ENCODE data around the gene GDF15.
A peak's percentile ranks its signal among the peaks of the same experiment; 100 is the strongest.

Gene GDF15

GRCh38 chr19:18430417-18431144 is 44.6 kb downstream of the GDF15 start:
- DNase-seq (ENCODE audit: low spot score), result no peak

GRCh38 chr19:18431351-18432197 is 45.6 kb downstream of the GDF15 start:
- FAIRE-seq (no peak), DNase-seq (ENCODE audit: low spot score) (no peak)

More at GRCh38 chr19:18430417-18431144, 44.6 kb downstream of the GDF15 start:
- no peak for FAIRE-seq

GRCh38 chr19:18432275-18433014 is 46.5 kb downstream of the GDF15 start:
- no peak for FAIRE-seq
- DNase-seq (ENCODE audit: low spot score), result no peak

- DNase-seq (ENCODE audit: low spot score), result no peak
- no peak for FAIRE-seq
Observed at GRCh38 chr19:18433015-18433691, 47.2 kb downstream of the GDF15 start.

GRCh38 chr19:18433735-18434398 is 47.9 kb downstream of the GDF15 start:
- DNase-seq (ENCODE audit: low spot score), result no peak
- no peak for FAIRE-seq

- FAIRE-seq, result no peak
- DNase-seq (ENCODE audit: low spot score), result no peak
Observed at GRCh38 chr19:18434411-18435175, 48.6 kb downstream of the GDF15 start.

- no peak for FAIRE-seq
Observed at GRCh38 chr19:18435178-18435841, 49.4 kb downstream of the GDF15 start.

GRCh38 chr19:18435842-18436670 is 50.1 kb downstream of the GDF15 start:
- no peak for DNase-seq (ENCODE audit: low spot score)
- no peak for FAIRE-seq

More at GRCh38 chr19:18435178-18435841, 49.4 kb downstream of the GDF15 start:
- DNase-seq (ENCODE audit: low spot score), result no peak

GRCh38 chr19:18436671-18437490 is 50.9 kb downstream of the GDF15 start:
- FAIRE-seq (no peak), DNase-seq (ENCODE audit: low spot score) (peak; percentile 32)

- FAIRE-seq (no peak), DNase-seq (ENCODE audit: low spot score) (no peak)
Observed at GRCh38 chr19:18437491-18438330, 51.8 kb downstream of the GDF15 start, which contains the start of gene ISYNA1. ISYNA1 (minus strand) TSS chr19:18438133; CDS start chr19:18437979, 154 bp downstream.

GRCh38 chr19:18438331-18439024 is 52.5 kb downstream of the GDF15 start:
- DNase-seq (ENCODE audit: low spot score) (no peak), FAIRE-seq (no peak)
